Activated CD4-positive, alpha-beta T cell treated with anti-CD3 and anti-CD28 coated beads, Interleukin-2, Interleukin-4, amounts not matched to agents 100 ng/mL and 50 ng/mL, durations not matched to agents 16 hours and 8 hours (primary cell): ENCODE data around the gene C6orf47.
A peak's percentile ranks its signal among the peaks of the same experiment; 100 is the strongest.
"Not testable (repeated sequence)": the region's sequence is repeated elsewhere in the genome, so short reads cannot be mapped to it uniquely, and the experiment has no call there.

Experiments used
- DNase-seq: peaks from one replicate; pipeline ENCODE4 v3.0.0-alpha.2; 2020; ENCODE audit warnings: low spot score

C6orf47 gene, protein sequence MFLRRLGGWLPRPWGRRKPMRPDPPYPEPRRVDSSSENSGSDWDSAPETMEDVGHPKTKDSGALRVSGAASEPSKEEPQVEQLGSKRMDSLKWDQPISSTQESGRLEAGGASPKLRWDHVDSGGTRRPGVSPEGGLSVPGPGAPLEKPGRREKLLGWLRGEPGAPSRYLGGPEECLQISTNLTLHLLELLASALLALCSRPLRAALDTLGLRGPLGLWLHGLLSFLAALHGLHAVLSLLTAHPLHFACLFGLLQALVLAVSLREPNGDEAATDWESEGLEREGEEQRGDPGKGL

DNA sequence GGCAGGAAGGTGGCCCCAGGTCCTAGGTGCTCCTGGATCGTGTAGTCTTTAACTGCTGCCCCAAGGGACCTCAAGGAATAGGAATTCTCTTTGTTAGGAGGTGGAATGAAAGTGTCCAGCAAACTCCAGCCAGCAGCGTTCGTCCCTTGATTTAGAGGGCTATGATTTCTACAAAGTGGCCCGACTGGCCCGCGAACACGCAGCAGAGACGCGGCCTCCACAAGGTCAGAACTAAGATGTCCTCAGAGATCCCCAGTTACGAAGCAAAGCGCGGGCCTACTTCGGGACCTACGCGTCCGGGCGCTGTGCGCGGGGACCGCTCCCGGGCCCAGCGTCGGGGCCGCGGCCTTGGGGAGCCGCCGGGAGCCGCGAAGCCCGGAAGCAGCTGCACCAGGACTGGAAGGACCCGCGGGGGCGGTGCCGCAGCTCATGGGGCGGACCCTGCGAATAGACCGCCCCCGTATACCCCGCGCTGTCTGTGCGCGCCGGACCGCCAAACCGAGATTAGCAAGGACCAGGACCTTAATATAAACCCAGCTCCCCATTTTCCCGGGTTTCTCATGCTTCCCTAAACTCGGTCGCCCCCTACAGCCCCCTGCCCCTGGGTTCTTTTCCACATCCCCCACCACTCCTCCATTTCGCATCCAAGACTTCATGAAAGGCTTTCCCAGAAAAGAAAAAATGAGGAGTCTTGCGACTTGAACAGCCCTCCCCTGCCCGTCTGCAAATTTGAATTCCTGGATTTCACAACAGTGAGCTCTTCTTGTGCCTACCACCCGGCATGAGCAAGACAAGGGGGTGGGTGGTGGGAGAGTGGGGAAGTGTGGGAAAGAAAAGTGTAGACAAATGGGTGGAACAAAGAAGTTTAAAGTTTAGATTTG lies at the start of gene C6orf47:
Gene C6orf47, minus strand, starts transcription at position 398 of the 881 bp plus-strand sequence. CDS start 831 bp downstream, outside the sequence.
- DNase-seq, result peak; percentile 83

DNA sequence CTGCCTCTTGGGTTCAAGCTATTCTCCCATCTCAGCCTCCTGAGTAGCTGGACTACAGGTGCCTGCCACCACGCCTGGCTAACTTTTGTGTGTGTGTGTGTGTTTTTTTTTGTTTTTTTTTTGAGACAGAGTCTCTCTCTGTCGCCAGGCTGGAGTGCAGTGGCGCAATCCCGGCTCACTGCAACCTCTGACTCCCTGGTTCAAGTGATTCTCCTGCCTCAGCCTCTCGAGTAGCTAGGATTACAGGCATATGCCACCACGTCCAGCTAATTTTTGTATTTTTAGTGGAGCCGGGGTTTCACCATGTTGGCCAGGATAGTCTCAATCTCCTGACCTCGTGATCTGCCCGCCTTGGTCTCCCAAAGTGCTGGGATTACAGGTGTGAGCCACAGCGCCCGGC lies 48.6 kb upstream of the C6orf47 start:
- not testable (repeated sequence) for DNase-seq

DNA sequence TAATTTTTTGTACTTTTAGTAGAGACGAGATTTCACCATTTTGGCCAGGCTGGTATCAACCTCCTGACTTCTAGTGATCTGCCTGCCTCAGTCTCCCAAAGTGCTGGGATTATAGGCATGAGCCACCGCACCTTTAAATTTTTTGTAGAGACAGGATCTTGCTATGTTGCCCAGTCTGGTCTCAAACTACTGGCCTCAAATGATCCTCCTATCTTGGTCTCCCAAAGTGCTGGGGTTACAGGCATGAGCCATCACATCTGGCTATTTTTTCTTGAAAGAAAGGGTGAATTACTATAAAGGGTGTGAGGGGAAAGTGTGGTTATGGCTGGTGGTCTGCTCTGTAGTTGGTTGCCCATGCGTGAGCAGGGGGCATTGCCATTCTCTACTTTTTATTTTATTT lies 47.6 kb upstream of the C6orf47 start:
- no peak for DNase-seq

DNA sequence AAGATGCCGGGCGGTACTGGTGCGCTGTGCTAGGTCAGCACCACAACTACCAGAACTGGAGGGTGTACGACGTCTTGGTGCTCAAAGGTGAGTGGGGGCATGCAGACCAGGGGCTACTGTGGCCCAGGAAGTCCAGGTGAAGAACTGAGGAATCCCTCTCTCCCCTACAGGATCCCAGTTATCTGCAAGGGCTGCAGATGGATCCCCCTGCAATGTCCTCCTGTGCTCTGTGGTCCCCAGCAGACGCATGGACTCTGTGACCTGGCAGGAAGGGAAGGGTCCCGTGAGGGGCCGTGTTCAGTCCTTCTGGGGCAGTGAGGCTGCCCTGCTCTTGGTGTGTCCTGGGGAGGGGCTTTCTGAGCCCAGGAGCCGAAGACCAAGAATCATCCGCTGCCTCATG lies 47.1 kb upstream of the C6orf47 start:
- no peak for DNase-seq

DNA sequence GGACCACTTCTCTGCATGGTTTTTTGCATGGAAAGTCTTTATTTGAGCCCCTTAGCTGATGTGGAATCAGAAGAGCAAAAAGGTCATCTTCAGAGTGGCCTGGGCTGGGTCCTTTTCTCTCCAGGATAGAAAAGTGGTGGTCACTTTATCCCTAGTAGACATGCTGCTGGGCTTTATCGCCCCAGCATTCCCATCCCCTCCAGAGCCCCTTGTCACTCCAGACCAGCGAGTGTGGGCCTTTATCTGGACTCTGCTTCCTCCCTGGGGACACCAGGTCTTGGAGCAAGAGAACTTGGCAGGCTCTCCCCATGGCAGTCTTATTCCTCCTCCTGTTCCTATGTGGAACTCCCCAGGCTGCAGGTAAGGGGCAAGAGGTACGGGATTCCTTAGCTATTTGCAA lies 46.0 kb upstream of the C6orf47 start, which contains the start of gene LY6G6F:
Gene LY6G6F, plus strand, starts transcription at position 268 of the 400 bp plus-strand sequence. Its CDS starts 41 bp downstream, at position 309.
- no peak for DNase-seq

DNA sequence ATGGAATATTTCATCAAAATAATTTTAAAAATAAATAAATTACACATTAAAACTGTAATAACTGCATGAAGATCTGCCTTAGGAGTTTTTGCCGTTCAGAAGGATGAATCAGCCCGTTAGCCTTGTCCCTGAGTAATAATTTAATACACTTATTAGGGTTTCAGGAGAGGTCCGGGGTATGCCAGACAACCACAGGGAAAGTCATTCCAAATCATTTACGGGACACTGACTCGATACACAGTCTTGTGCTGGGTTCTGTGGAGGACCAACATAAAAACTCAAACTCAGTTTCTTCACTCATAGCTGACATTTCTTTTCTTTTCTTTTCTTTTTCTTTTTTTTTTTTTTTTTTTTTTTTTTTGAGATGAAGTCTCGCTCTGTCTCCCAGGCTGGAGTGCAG lies 45.4 kb upstream of the C6orf47 start:
- no peak for DNase-seq

DNA sequence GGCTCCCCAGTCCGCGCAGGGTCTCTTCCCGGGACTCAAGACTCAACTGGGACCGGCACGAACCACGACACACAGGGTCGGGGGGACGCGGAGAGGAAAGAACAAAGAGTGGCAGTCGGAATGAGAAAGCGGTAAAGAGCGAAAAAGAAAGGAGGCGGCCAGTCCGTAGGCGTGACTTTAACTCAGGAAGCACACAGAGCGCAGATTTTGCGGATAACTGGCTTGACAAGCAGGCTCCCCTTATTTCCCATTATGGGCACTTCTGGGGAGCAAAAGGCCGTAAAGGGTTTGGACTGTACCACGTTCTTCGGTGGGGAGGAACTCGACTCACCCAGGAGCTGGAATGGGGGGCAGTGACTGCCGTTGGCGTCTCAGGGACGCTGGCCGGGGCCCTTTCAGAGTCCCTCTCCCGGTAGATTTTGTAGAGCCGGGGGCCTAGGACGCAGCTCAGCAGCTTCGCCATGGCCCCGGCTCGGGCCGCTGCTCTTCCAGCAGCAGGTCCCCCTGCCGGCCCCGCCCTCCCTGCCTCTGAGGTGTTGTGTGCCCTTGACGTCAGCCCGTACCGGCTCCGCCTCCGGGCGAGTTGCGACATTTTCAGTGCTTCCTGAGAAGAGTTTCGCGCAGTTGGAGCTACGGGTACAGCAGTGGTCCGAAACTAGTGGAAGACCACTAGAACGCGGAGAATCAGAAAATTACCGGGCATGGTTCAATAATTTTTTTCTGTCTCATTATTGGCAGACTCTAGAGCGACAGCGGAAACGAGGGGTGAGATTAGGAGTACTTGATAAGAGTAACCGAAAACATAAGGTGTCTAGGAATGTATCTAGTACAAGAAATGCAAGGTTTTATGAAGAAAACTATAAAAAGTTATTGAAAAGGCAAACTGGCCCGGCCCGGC lies 42.5 kb upstream of the C6orf47 start, which contains the start of gene ABHD16A:
Gene ABHD16A, minus strand, starts transcription at position 506 of the 898 bp plus-strand sequence. Its CDS starts 43 bp downstream, at position 463.
- DNase-seq, result peak; percentile 98

DNA sequence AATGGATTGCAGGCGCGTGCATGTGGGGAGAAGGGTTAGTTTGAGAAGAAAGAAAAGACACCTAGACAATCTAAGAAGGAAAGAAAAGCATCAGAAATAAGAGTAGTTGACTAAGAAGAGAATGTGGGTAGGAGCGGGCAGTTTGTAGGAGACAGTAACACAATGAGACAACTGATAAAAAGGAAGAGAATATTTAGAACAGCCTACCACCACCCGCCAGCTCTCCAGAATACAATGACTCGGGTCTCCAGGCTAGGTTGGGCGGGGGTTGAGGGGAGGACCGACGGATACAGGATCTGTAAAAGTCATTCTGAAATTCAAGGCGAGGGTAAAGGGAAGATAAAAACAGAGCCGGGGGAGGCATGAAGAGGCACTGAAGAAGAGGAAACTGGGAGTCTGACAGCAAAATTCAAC lies 41.8 kb upstream of the C6orf47 start:
- peak; percentile 37 for DNase-seq

DNA sequence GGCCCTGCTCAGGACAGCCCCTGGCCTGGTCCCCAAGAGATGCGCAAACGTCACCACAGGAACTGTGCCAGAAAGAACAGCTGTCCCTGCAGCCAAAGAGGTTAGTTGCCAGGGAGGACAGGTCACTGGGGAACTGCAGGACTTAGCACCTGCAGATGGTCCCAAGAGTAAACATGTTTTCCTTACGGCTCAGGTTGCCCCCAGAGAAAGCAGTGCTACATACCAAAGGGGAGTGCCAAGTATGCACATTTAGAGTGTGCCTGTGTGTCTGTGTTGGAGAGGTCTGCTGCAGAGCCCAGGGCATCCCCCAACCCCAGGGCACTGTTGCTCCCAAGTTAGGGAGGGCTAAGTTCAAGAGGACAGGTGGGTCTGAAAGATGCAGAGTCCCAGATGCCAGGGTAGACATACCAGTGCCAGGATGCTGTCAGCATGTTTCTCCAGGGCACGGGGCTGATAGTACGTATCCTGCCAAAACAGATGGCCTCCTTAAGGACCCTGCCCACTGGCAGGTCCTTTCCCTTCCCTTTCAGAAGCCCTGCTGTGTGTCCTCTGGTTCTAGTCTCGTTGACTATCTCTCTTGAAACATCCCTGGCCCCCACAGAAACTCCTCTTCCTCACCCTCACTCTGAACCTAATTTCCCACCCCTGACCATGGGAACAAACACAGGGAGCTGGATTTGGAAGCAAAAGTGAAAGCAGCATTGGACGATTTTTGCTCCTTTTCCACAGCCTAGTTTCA lies 41.3 kb upstream of the C6orf47 start:
- no peak for DNase-seq

DNA sequence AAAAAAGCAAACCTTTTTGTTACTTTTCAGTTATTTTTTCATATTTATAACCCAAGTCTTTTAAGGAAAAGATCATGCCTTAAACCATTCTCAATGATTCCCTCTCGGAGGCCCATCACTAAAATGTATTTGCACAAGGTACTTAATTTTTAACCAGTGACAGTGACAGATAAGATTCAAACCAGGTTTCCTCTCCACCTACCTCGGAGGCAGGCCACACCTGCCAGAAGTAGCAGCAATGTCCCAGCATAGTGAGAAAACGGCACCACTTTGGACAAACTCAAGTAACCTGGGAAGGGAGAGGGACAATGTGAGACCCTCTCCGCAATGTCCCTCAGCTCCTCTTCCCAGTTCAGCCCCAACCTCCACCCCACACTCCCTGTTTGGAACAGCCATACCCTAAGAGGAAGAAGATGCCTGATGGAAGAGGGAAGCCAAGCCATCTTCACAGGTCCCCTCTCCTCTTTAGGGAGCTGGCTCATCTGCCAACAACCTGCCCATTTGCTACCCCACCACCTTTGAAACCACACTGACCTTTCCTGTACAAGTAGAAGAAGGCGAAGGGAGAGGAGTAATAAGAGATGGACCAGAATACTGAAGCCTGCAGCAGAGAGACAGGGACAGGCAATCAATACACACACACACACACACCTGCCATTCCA lies 40.3 kb upstream of the C6orf47 start:
- no peak for DNase-seq

DNA sequence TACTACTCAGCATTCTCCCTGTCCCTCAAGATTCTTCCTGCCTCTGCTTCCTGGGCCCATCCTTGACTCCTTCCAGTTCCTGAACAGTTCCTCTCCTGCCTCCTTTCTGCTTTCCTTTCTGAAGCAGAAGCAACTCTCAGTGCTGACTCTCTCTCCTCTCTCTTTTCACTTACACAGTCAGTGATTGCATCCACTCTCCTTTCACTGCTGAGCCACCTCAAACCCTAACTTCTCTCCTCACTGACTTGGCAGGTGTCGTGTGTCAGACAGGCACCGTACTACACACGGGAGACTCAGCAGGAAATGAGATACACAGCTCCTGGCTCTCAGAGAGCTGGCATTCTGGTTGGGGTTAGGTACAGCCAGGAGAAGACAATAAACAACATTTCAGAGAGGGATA lies 37.0 kb upstream of the C6orf47 start:
- DNase-seq, result peak; percentile 9

DNA sequence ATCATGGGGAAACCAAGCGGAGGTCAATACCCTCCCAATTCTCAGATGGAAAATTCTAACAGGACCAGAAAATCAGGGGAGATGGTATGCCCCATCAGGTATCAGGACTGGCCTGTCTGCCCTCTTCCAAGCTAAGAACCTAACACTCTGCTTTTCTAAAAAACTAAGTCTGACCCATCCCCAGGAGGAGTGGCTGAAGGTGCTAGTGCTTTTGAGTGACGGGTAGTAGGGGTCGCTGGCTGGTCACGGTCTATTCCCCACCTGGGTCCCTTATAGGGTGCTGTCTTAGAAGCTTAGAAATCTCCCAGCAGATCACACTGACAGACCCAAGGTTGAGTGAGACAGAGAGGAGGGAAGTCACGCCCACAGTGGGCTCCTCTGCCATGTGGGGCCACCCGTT lies 33.0 kb upstream of the C6orf47 start:
- no peak for DNase-seq

DNA sequence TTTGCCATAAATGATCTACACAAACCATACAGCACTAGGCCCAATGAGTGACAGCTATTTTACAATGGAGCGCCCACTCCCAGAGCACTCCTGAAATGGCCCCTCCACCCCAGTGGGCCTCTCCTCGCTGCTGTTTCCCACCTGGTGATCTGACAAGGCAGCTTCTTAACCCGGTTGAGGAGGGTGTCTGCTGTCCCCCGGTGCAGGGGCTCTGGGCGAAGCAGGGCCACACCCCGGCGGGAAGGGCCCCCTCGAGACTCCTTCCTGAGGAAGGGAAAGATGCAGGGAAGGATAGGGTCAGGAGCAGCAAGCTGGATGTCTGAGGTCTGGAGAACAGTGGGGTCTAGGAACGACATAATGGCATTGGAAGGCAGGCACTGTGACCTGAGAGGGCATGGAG lies 32.3 kb upstream of the C6orf47 start:
- no peak for DNase-seq

DNA sequence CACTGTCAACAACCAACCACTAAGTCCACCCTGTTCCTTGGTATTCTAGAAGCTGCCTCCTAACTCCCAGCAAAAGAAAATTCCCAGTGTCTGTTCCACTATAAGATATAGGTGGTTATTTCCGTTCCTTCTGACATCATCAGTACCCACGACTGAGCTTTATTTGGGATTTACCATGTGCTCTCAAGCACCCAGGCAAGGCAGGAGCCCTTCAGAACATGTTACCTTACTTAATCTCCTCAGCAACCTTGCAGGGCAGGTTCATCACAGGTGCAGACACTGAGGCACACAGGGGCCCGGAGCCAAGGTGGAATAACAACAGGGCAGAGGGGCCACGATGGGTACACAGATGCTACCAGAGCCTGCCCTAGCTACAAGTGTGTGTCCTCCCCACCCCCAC lies 31.8 kb upstream of the C6orf47 start:
- no peak for DNase-seq

DNA sequence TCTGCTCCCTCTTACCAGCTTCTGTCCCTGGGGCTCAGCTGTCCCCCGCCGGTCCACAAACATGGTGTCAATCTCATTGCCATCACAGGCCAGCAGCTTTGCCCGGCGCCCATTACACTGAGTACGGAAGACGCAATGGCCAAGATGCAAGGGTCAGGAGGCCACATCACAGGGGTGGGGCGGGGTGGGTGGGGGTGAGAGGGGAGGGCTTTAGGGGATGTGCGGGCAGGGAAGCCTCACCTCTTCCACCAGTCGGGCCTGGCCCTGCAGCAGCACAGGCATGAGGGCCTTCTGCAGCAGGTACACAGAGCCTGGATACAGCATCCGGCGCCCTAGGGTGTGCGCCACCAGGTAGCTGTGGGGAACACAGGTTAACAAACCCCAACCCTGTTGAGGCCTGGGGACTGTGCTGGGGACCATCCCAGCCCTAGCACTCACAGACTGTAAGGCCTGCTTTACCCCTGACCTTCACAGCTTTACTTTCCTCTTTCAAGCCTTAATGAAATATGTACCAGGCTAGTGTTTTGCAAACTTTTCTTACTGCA lies 31.1 kb upstream of the C6orf47 start:
- DNase-seq, result no peak

DNA sequence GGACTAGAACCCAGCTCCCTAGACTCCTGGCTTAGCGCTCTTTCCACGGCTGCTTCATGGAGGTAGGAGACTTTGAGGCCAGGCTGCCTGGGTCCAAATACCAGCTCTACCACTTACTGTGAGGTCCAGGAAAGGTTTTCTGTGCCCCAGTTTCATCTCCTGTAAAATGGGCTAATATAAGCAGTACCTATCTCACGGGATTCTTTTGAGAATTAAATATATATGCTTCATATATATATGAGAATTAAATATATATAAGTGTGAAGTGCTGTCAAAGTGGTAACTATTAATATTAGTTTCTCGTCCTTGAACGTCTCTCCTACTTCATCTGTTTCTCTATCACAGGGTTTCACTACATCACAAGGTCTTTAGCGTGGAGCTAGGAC lies 30.5 kb upstream of the C6orf47 start:
- no peak for DNase-seq

DNA sequence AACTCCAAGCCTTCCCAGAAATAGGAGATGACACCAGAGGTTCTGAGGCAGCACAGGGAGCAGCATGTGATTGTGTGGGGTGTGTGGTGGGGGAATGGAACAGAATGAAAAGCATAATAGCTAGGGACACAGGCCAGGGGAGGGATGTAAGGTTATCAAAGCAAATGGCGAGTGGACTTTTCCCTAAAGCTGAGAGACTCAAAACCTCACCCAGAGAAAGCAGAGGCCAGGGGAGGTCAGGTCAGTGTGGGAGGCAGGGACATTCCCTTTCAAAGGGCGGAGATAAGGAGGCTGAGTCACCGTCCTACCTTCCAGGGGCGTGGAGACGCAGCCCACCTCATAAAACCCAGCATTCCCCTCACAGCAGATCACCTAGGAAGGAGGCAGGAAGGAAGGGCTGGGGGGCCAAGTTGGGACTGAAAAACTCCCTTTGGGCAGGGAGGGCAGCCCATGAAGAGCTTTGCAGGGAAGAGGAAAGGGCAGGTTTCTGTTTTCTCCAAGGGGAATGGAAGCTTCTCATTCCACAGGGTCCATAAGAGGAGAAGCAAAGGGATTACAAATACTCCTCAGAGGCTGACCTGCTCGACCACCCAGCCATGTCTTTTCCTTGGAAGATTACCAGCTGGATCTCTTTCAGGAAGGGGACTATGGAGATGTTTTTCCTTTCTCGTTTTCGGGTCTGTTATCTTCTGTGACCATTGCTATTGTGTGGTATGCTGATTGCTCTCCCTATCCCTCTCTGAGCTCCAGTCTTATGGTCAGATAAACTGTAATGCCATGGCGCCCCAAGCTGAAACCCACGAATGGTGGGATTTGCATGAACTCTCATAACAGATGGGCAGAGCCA lies 29.9 kb upstream of the C6orf47 start:
- DNase-seq, result no peak

DNA sequence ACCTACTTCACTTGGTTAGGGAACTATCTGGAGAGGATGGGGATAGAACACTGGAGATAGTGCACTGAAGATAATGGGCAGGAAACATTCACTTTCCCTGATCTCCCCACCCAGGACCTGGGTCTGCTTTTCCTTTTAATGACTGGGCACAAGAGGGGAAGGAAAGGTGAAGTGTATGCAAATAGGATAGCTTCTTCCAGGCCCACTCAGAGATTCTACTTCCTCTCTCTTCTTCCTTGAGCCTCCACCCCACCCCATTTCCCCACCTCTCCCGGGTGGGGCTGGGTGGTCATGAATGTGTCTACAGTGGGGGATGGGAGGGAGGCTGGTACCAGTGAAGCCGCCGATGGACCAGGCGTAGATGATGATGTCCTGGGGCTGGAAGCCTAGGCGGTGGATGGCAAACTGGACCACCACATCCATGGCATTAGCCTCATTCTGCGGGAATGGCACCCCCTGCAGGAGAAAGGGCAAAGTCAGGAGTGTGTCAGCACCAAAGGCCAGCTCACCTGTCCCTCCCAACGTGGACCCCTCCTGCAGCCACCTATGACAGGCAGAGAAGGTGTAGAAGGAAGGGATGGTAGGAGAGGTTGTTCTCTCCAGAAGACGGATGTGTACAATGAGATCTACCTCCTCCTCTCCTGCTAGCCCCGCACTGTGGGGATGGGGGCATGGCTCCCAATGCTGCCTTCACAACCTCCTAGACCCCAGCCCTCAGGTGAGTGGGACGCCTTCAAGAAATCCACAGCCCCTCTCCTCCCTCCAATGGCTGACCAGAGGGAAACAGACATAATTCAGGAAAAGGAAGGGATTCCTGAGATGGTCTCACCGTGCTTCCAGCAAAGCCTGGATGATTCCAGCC lies 28.9 kb upstream of the C6orf47 start:
- DNase-seq, result no peak
